Stimulated activated naive CD8-positive, alpha-beta T cell treated with anti-CD3 and anti-CD28 coated beads, Interleukin-15, amount 100 ng/mL, for 72 hours (primary cell): Measurements from ENCODE around the gene PROX1.

Source experiments
- ATAC-seq: fragments of 150-1000 bp; cut with Tn5 transposase; 2 replicates; pipeline ENCODE4 v1.10.0; 2021; ENCODE audit warnings: mild to moderate bottlenecking, moderate library complexity
- DNase-seq, 2 donors: peaks; one replicate each; pipeline ENCODE4 v3.0.0; 2021 to 2022
- H3K27ac Mint-ChIP-seq, 2 donors: one replicate each; pipeline ENCODE4 v1.8.0; 2022; ENCODE audit warnings: mild to moderate bottlenecking in 2 of 2, mixed read lengths in 2 of 2, moderate library complexity in 2 of 2
- H3K27me3 Mint-ChIP-seq: one replicate; pipeline ENCODE4 v1.8.0; 2022; ENCODE audit warnings: mixed read lengths
- H3K4me1 Mint-ChIP-seq: one replicate; pipeline ENCODE4 v1.8.0; 2022; ENCODE audit warnings: mild to moderate bottlenecking, mixed read lengths
- H3K4me3 Mint-ChIP-seq, 2 donors: one replicate each; pipeline ENCODE4 v1.8.0; 2022; ENCODE audit warnings: mild to moderate bottlenecking in 2 of 2, mixed read lengths in 2 of 2, moderate library complexity in 1 of 2
- H3K9me3 Mint-ChIP-seq, 2 donors: one replicate each; pipeline ENCODE4 v1.8.0; 2022; ENCODE audit warnings: mixed read lengths in 2 of 2

PROX1 gene

GRCh38 chr1:214004014-214004413 is 16.2 kb downstream of the PROX1 start:
- ATAC-seq (no peak), DNase-seq (no peak)
- Mint-ChIP-seq H3K4me1 (no peaks in the 10 kb centered on the region), H3K27me3 (peaks cover 29% of the 10 kb centered on the region), H3K9me3 (no peaks in the 10 kb centered on the region), H3K4me3 (no peak overlapping the region), H3K27ac (no peak overlapping the region)

DNA sequence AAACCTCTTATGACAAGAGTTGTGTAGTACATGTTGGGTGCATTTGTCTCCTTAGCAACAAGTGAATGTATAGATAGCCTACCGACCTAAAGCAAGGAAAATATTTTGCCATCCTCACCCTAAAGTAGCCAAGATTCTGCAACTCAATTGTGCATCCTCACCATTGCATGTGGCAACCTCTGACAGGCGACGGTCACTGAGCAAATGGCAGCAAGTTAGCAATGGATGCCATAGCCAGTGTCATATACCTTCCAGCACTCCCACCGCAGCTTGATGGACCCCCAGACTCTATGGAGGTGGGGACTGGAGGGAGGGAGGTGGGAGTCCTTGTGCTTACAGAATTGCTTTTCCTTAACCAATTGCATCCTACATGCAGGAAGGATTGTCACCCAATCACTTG is 17.0 kb downstream of the PROX1 start:
- Mint-ChIP-seq H3K9me3 (no peaks in the 10 kb centered on the region), H3K27ac (no peak overlapping the region), H3K4me1 (no peaks in the 10 kb centered on the region), H3K4me3 (no peak overlapping the region), H3K27me3 (peaks cover 29% of the 10 kb centered on the region)
- DNase-seq (no peak), ATAC-seq (no peak)

GRCh38 chr1:214005708-214006107 is 17.9 kb downstream of the PROX1 start:
- DNase-seq (no peak), ATAC-seq (no peak)
- no peak overlapping the region for H3K27ac Mint-ChIP-seq
- no peaks in the 10 kb centered on the region for H3K4me1 Mint-ChIP-seq
- H3K4me3 Mint-ChIP-seq, result no peak overlapping the region
- H3K9me3 Mint-ChIP-seq, result no peaks in the 10 kb centered on the region
- H3K27me3 Mint-ChIP-seq, result peaks cover 29% of the 10 kb centered on the region

GRCh38 chr1:214006845-214007244 is 19.1 kb downstream of the PROX1 start:
- no peaks in the 10 kb centered on the region for H3K9me3 Mint-ChIP-seq
- H3K4me3 Mint-ChIP-seq, result no peak overlapping the region
- H3K27me3 Mint-ChIP-seq, result peaks cover 29% of the 10 kb centered on the region
- no peaks in the 10 kb centered on the region for H3K4me1 Mint-ChIP-seq
- no peak for ATAC-seq
- DNase-seq, result no peak
- no peak overlapping the region for H3K27ac Mint-ChIP-seq

GRCh38 chr1:214008347-214008746 is 20.6 kb downstream of the PROX1 start:
- Mint-ChIP-seq H3K4me1 (no peaks in the 10 kb centered on the region), H3K4me3 (no peak overlapping the region), H3K27ac (no peak overlapping the region), H3K27me3 (peaks cover 21% of the 10 kb centered on the region), H3K9me3 (no peaks in the 10 kb centered on the region)
- DNase-seq (no peak), ATAC-seq (no peak)

DNA sequence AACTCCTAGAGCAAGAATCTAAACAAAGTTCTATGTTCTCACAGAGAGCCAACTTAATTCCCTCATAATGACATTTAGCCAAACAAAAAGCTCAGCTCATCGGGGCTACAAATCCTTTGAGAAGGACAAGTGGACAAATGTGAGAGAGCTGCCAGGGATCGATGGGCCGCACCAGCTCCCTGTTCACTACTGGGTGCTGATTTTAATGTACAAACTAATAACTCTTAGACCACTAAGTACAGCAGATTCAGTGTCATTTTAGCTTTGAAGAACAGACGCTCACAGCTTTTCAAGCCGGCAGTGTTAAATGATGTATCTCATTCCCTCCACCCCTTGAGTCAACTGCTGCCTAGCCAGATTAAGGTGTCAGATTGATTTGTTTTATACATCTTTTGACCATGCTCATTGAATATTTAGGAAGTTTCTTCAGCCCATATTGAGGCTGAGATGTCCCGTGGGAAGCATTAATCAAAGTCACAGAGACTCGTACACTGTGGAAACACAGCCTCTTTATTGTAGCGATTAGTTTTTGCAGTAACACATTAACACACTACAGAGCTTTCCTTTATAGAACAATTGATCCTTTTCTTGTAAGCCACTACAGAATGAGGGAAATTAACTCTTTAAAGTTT is 21.1 kb downstream of the PROX1 start:
- H3K4me1 Mint-ChIP-seq, result no peaks in the 10 kb centered on the region
- no peaks in the 10 kb centered on the region for H3K9me3 Mint-ChIP-seq
- ATAC-seq, result no peak
- H3K27ac Mint-ChIP-seq, result no peak overlapping the region
- DNase-seq, result no peak
- peaks cover 21% of the 10 kb centered on the region for H3K27me3 Mint-ChIP-seq
- no peak overlapping the region for H3K4me3 Mint-ChIP-seq

DNA sequence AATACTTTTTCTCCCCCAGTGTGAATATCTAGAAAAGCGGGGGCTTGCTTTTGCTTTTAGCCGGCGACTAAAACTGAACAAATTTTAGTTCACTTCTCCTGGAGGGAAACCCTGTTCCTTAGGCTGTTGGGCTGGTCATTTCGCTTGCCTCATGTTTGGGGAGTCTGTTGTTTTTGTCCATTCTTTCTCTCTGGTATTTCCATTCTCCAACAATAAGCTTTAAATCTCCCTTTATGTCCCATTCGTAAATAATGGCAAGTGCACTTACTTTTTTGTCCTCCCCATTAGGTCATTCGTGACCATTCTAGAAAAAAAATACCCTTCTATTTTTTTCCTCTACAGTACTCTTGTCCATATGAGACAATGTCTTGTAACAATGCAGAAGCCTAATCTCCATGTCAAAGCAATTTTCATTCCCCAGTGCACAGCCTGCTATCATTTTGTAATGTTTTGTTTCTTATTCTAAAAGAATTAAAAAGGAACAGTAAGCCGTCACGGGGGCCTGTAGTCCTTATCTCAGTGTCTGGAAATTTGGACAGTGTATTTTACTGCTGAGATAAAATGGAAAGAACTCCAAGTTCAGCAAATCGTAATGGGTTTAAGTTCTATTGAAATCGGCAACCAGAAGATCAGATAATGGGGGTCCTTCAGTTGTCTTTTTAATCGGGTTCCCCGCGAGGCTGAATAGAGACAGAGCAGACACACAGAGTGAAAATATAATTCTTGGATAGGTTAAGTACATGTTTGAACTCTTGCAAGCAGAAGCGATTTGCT is 21.8 kb downstream of the PROX1 start:
- ATAC-seq (no peak), DNase-seq (no peak)
- H3K9me3 Mint-ChIP-seq, result no peaks in the 10 kb centered on the region
- peaks cover 21% of the 10 kb centered on the region for H3K27me3 Mint-ChIP-seq
- no peaks in the 10 kb centered on the region for H3K4me1 Mint-ChIP-seq
- no peak overlapping the region for H3K4me3 Mint-ChIP-seq
- H3K27ac Mint-ChIP-seq, result no peak overlapping the region

DNA sequence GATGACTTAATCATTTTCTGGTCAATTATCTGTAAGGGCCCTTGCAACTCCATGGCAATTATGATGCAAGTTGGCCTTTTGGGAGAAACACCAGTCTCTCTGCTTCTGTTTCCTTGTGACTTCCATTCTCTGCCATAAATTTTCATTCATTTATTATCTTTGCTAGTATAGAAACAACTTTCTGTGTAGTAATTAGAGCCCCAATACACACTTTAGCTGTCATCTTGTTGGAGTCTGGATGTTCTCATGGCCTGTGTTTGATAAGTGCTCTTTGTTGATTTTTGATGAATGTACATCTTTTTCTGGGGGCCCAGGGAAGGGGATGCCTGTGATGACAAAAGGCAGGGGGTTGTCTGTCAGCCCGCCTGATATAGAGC is 22.4 kb downstream of the PROX1 start:
- ATAC-seq (no peak), DNase-seq (no peak)
- H3K4me3 Mint-ChIP-seq, result no peak overlapping the region
- H3K27ac Mint-ChIP-seq, result no peak overlapping the region
- peaks cover 19% of the 10 kb centered on the region for H3K27me3 Mint-ChIP-seq
- H3K4me1 Mint-ChIP-seq, result no peaks in the 10 kb centered on the region
- H3K9me3 Mint-ChIP-seq, result no peaks in the 10 kb centered on the region

DNA sequence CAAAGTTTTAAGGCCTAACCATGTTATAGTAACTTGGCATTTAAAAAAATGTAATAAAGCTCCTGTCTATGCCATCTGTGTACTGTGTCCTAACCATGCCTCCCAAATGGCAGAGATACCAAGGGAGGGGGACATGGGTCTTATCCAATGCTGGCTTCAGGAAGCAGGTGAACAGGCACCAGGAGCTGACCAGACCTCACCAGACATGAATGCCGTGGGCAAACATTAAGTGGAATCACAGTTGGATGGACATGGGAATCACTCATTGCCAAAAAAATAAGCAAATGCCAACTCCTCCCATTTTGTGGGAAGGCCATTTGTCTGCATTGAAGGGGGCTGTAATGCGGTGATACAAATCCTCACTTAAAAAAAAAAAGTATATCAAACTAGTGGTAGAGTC is 22.9 kb downstream of the PROX1 start:
- Mint-ChIP-seq H3K4me3 (no peak overlapping the region), H3K27ac (no peak overlapping the region), H3K4me1 (no peaks in the 10 kb centered on the region), H3K27me3 (peaks cover 14% of the 10 kb centered on the region), H3K9me3 (no peaks in the 10 kb centered on the region)
- no peak for DNase-seq
- ATAC-seq, result no peak

DNA sequence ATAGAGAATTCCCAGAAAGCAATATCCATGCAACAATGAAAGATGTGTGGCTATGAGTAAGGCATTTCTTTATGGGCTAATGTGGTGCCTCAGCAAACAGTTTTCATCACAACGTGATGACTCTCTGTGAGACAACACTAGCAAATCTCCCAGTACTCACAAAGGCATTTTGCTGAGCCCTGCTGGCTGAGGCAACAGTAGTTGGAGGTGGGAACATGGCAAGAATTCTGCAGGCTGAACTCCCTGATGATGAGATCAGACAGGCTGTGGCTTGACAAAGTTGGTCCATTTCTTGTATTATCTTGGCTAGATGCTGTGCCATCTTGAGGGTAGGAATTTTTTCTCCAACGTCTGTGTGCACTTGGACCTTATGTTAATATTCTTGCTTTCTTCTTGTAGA is 24.6 kb downstream of the PROX1 start:
- ATAC-seq (no peak), DNase-seq (no peak)
- no peak overlapping the region for H3K4me3 Mint-ChIP-seq
- H3K4me1 Mint-ChIP-seq, result no peaks in the 10 kb centered on the region
- no peaks in the 10 kb centered on the region for H3K9me3 Mint-ChIP-seq
- H3K27ac Mint-ChIP-seq, result no peak overlapping the region
- peaks cover 6% of the 10 kb centered on the region for H3K27me3 Mint-ChIP-seq

GRCh38 chr1:214013614-214014377 is 26.0 kb downstream of the PROX1 start:
- ATAC-seq (no peak), DNase-seq (no peak)
- no peak overlapping the region for H3K4me3 Mint-ChIP-seq
- no peaks in the 10 kb centered on the region for H3K27me3 Mint-ChIP-seq
- no peaks in the 10 kb centered on the region for H3K9me3 Mint-ChIP-seq
- H3K27ac Mint-ChIP-seq, result no peak overlapping the region
- H3K4me1 Mint-ChIP-seq, result no peaks in the 10 kb centered on the region

DNA sequence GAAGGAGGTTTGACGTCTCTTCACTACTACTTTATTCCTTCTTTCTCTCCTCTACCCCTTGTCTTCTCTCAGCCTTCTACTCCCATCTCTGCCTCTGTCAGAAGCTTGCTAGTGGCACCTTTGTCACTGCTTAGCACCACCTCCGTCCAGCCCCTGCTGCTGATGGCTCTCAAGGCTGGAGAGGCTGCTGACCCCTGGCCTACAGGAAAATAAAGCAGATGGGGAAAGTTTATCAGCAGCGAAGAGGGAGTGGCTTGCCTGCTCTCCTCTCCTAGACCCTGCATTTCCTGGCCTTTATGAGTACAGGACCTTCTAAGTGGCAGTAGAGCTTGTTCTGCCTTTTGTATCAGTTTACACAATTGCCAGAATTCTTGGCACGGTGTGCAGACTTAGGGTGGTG is 27.0 kb downstream of the PROX1 start:
- no peaks in the 10 kb centered on the region for H3K27me3 Mint-ChIP-seq
- H3K9me3 Mint-ChIP-seq, result no peaks in the 10 kb centered on the region
- H3K4me1 Mint-ChIP-seq, result no peaks in the 10 kb centered on the region
- no peak overlapping the region for H3K4me3 Mint-ChIP-seq
- ATAC-seq (no peak), DNase-seq (no peak)
- no peak overlapping the region for H3K27ac Mint-ChIP-seq

GRCh38 chr1:214017191-214017982 is 29.6 kb downstream of the PROX1 start:
- H3K27me3 Mint-ChIP-seq, result no peaks in the 10 kb centered on the region
- ATAC-seq (no peak), DNase-seq (no peak)
- H3K9me3 Mint-ChIP-seq, result no peaks in the 10 kb centered on the region
- H3K4me1 Mint-ChIP-seq, result no peaks in the 10 kb centered on the region
- H3K4me3 Mint-ChIP-seq, result no peak overlapping the region
- no peak overlapping the region for H3K27ac Mint-ChIP-seq

DNA sequence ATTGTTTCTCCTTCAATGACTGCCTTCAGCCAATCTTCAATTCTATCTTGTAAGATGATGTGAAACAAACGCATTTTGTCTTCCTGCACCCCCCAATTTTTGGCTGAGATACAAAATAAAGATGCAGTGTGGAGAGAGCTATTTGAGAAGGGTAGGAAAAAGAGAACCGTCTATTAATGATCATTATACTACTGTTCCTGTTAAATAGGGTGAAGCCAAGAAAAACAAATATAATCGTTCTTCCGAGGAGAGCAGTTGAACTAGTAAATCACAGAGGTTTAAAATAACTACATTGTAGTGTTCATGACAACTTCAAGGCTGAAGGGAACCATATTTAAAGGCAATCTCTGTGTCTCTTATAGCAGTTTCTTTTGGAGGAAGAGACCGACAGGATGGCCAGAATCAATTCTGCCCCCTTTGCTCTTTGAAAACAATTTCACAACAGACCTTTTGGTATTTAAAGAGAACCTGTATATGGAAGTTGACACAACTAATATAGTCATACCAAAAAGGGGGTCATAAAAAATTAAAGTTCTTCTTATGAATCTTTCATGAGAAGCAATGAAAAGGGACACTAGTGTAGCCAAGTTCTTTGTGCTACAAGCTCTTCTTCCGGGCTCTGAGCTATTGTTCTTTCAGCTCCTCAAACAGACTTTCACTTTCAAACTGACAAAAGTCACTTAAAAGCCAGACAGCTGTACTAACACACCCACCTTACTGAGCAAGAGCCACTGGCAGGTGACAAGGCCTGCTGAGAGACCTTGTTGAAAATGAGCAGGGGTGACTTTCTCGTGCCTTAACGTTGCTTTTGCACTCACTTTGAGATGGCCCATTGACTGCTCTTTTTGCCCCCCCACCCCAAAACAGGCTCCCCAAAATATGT is 30.9 kb downstream of the PROX1 start:
- no peak overlapping the region for H3K27ac Mint-ChIP-seq
- no peaks in the 10 kb centered on the region for H3K4me1 Mint-ChIP-seq
- H3K27me3 Mint-ChIP-seq, result no peaks in the 10 kb centered on the region
- ATAC-seq (no peak), DNase-seq (no peak)
- no peak overlapping the region for H3K4me3 Mint-ChIP-seq
- no peaks in the 10 kb centered on the region for H3K9me3 Mint-ChIP-seq

- Mint-ChIP-seq H3K9me3 (no peaks in the 10 kb centered on the region), H3K27ac (no peak overlapping the region), H3K27me3 (no peaks in the 10 kb centered on the region), H3K4me1 (no peaks in the 10 kb centered on the region), H3K4me3 (no peak overlapping the region)
- ATAC-seq (no peak), DNase-seq (no peak)
Measured at GRCh38 chr1:214019499-214019898, 31.7 kb downstream of the PROX1 start.
